HEK293T (cell line): ENCODE results near the gene ZDHHC14.

Experiments used
- BHLHE40 ChIP-seq: fragments of 450-650 bp; IDR thresholded peaks from 2 replicates; pipeline ENCODE4 v1.6.1; 2016; ENCODE audit warnings: mild to moderate bottlenecking, moderate library complexity, borderline replicate concordance
- CTBP1 ChIP-seq: fragments of 450-650 bp; IDR thresholded peaks from 2 replicates; pipeline ENCODE4 v1.6.1; 2016; ENCODE audit warnings: borderline replicate concordance
- FOXA1 ChIP-seq: fragments of 450-650 bp; IDR thresholded peaks from 2 replicates; pipeline ENCODE4 v1.6.1; 2016; ENCODE audit warnings: mild to moderate bottlenecking
- FOXK2 ChIP-seq: fragments of 450-650 bp; IDR thresholded peaks from 2 replicates; pipeline ENCODE4 v1.6.1; 2016; ENCODE audit warnings: mild to moderate bottlenecking
- L3MBTL2 ChIP-seq: fragments of 450-650 bp; conservative IDR thresholded peaks from 2 replicates; pipeline ENCODE4 v1.6.1; 2016; ENCODE audit warnings: mild to moderate bottlenecking
- LEF1 ChIP-seq: fragments of 450-650 bp; IDR thresholded peaks from 2 replicates; pipeline ENCODE4 v1.6.1; 2017; ENCODE audit warnings: mild to moderate bottlenecking, borderline replicate concordance
- NFRKB ChIP-seq: fragments of 450-650 bp; IDR thresholded peaks from 2 replicates; pipeline ENCODE4 v1.6.1; 2016; ENCODE audit warnings: mild to moderate bottlenecking, moderate library complexity
- SUZ12 ChIP-seq: fragments of 450-650 bp; IDR thresholded peaks from 2 replicates; pipeline ENCODE4 v1.6.1; 2016; ENCODE audit warnings: mild to moderate bottlenecking
- TARDBP ChIP-seq: fragments of 450-650 bp; IDR thresholded peaks from 2 replicates; pipeline ENCODE4 v1.6.1; 2016
- ZNF384 ChIP-seq: fragments of 450-650 bp; IDR thresholded peaks from 2 replicates; pipeline ENCODE4 v1.6.1; 2016
- TF ChIP-seq, protein P1 (sequence below): fragments of 450-650 bp; IDR thresholded peaks from 2 replicates; pipeline ENCODE4 v1.6.1; 2016

DNA sequence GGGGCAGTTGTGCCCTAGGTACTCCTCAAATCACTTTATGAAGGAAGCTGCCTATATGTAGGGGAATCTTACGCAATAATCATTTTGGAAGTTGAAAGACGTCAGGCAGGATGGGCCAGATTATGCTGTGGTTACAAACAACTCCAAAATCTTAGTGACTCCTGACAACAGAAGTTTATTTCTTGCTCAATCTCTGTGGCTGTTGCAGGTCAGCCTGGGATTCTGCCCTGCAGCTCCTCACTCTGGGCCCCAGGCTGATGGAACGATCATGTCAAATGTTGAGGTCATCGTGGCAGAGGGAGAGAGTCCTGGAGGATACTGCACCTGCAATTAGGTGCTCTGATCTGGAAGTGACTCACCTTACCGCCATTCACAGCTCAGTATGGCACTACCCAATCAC, 88.4 kb downstream of the ZDHHC14 start:
- TF ChIP-seq CTBP1 (no peak), BHLHE40 (no peak), ZNF384 (no peak), NFRKB (no peak), TARDBP (no peak), SUZ12 (no peak), L3MBTL2 (no peak), FOXK2 (no peak), LEF1 (no peak), FOXA1 (no peak)
- TF ChIP-seq, protein P1, sequence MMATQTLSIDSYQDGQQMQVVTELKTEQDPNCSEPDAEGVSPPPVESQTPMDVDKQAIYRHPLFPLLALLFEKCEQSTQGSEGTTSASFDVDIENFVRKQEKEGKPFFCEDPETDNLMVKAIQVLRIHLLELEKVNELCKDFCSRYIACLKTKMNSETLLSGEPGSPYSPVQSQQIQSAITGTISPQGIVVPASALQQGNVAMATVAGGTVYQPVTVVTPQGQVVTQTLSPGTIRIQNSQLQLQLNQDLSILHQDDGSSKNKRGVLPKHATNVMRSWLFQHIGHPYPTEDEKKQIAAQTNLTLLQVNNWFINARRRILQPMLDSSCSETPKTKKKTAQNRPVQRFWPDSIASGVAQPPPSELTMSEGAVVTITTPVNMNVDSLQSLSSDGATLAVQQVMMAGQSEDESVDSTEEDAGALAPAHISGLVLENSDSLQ, result no peak
